ENCODE measurements around the gene ABCA13. TPM values are rescaled to one million over a fixed set of nuclear protein-coding genes. Genes with fewer than 3 reads are reported as not detected.

ABCA13 gene
- polyA plus RNA-seq, 3 donors: 0.10 to 0.41 (median 0.37) TPM

GRCh38 chr7:48426331-48426965 lies 255.2 kb downstream of the ABCA13 start:
- H3K36me3 Mint-ChIP-seq: peaks cover 0 to 2% of the 10 kb centered on the region in 2 donors
- Histone ChIP-seq H3K36me3 (replicated peaks in 1 of 2; ENCODE audit: control insufficient read depth in 1 of 2, insufficient read depth in 2 of 2, low read length in 2 of 2) (no peaks in the 10 kb centered on the region), H4K20me1 (ENCODE audit: insufficient read depth, low read length) (no peaks in the 10 kb centered on the region), H3K27ac (ENCODE audit: low read depth in 1 of 2, low read length in 2 of 2) (no peak overlapping the region), H3K9ac (ENCODE audit: insufficient read depth, low read length, poor library complexity, severe bottlenecking) (no peak overlapping the region), H3K4me1 (ENCODE audit: control insufficient read depth in 1 of 2, insufficient read depth in 2 of 2, low read length in 2 of 2) (peaks cover 7% of the 10 kb centered on the region in 2 donors), H3K27me3 (ENCODE audit: control insufficient read depth in 2 of 2, insufficient read depth in 2 of 2, low read length in 2 of 2) (no peaks in the 10 kb centered on the region), H2AFZ (ENCODE audit: insufficient read depth, low read depth, low read length, poor library complexity, severe bottlenecking) (no peak overlapping the region), H3K79me2 (ENCODE audit: insufficient read depth, low read length) (no peaks in the 10 kb centered on the region), H3K4me3 (replicated peaks in 1 of 3; ENCODE audit: low read depth in 2 of 3, low read length in 3 of 3) (no peak overlapping the region), H3K4me2 (replicated peaks; ENCODE audit: extremely low read depth, low read length, poor library complexity, severe bottlenecking) (no peak overlapping the region), H3K9me3 (replicated peaks in 1 of 2; ENCODE audit: control insufficient read depth in 1 of 2, insufficient read depth in 1 of 2, low read length in 2 of 2) (no peaks in the 10 kb centered on the region)
- intact Hi-C loops (cut with micrococcal nuclease): no loop called here
- H3K27ac Mint-ChIP-seq: no peak overlapping the region
- TF ChIP-seq CTCF (IDR thresholded peaks at IDR 0.05): no peak
- DNase-seq: no peak
- no peak overlapping the region for H3K4me3 Mint-ChIP-seq
- peaks cover 10% of the 10 kb centered on the region for H3K4me1 Mint-ChIP-seq
- WGBS (ENCODE audit: insufficient coverage): 96% methylated on average over 4 of the region's 6 CpGs
- peaks cover 0 to 2% (median 0%) of the 10 kb centered on the region in 7 donors for H3K9me3 Mint-ChIP-seq
- H3K27me3 Mint-ChIP-seq (ENCODE audit: low read depth in 3 of 3): peaks cover 0 to 3% (median 0%) of the 10 kb centered on the region in 3 donors

- no peak overlapping the region for H3K4me2 ChIP-seq (replicated peaks; ENCODE audit: extremely low read depth, low read length, poor library complexity, severe bottlenecking)
- H3K36me3 ChIP-seq (replicated peaks in 1 of 2; ENCODE audit: control insufficient read depth in 1 of 2, insufficient read depth in 2 of 2, low read length in 2 of 2): no peaks in the 10 kb centered on the region
- 93% methylated on average over 2 of the region's 5 CpGs for WGBS (ENCODE audit: insufficient coverage)
- H3K27me3 ChIP-seq (ENCODE audit: control insufficient read depth in 2 of 2, insufficient read depth in 2 of 2, low read length in 2 of 2): no peaks in the 10 kb centered on the region
- no peak overlapping the region for H3K27ac ChIP-seq (ENCODE audit: low read depth in 1 of 2, low read length in 2 of 2)
- TF ChIP-seq CTCF (IDR thresholded peaks at IDR 0.05): no peak
- no peaks in the 10 kb centered on the region for H3K79me2 ChIP-seq (ENCODE audit: insufficient read depth, low read length)
- no peak overlapping the region for H3K9ac ChIP-seq (ENCODE audit: insufficient read depth, low read length, poor library complexity, severe bottlenecking)
- no peak overlapping the region for H2AFZ ChIP-seq (ENCODE audit: insufficient read depth, low read depth, low read length, poor library complexity, severe bottlenecking)
- Mint-ChIP-seq H3K4me1 (peaks cover 5% of the 10 kb centered on the region), H3K27me3 (ENCODE audit: low read depth in 3 of 3) (no peaks in the 10 kb centered on the region), H3K27ac (no peak overlapping the region), H3K4me3 (no peak overlapping the region), H3K9me3 (no peaks in the 10 kb centered on the region), H3K36me3 (peaks cover 0 to 2% of the 10 kb centered on the region in 2 donors)
- peaks cover 1 to 2% of the 10 kb centered on the region in 2 donors for H3K4me1 ChIP-seq (ENCODE audit: control insufficient read depth in 1 of 2, insufficient read depth in 2 of 2, low read length in 2 of 2)
- intact Hi-C loops (cut with micrococcal nuclease): no loop called here
- H3K9me3 ChIP-seq (replicated peaks in 1 of 2; ENCODE audit: control insufficient read depth in 1 of 2, insufficient read depth in 1 of 2, low read length in 2 of 2): no peaks in the 10 kb centered on the region
- H3K4me3 ChIP-seq (replicated peaks in 1 of 3; ENCODE audit: low read depth in 2 of 3, low read length in 3 of 3): no peak overlapping the region
- H4K20me1 ChIP-seq (ENCODE audit: insufficient read depth, low read length): no peaks in the 10 kb centered on the region
- DNase-seq: no peak
These were observed 255.8 kb downstream of the ABCA13 start for GRCh38 chr7:48426966-48427555.
